ENCODE data around the gene ATXN10.
"Not testable (repeated sequence)": the region's sequence is repeated elsewhere in the genome, so short reads cannot be mapped to it uniquely, and the experiment has no call there.

The ATXN10 gene

DNA sequence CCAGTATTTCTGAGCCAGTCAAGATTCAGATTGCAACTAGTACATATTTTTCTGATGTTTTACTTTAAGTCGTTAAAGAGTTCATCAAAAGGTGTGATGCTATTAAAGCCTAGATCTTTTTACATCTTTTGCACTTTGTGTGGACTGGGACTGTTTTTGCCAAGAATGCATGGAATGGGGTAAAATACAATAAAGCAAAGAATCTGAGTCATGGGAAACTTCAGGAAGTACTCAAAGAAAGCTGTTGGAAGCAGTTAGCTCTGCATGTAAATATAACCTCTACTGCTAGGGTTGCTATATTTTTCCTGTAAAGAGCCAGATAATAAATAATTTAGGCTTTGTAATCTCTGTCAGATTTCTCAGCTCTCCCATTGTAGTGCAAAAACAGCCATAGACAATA lies 20.9 kb downstream of the ATXN10 start:
- peak in 1 of 2 experiments; percentile 89 for DNase-seq (ENCODE audit: low spot score in 2 of 2)
- no peaks in the 10 kb centered on the region for H3K9me3 ChIP-seq
- H3K4me1 ChIP-seq = peaks cover 27% of the 10 kb centered on the region
- peaks cover 19% of the 10 kb centered on the region for H3K36me3 ChIP-seq (replicated peaks)
- H3K4me3 ChIP-seq = no peak overlapping the region
- H3K27me3 ChIP-seq (ENCODE audit: low read depth) = no peaks in the 10 kb centered on the region
- in situ Hi-C loops (cut with MboI; ENCODE audit: low sequenced_read_pairs) = no loop called here

DNA sequence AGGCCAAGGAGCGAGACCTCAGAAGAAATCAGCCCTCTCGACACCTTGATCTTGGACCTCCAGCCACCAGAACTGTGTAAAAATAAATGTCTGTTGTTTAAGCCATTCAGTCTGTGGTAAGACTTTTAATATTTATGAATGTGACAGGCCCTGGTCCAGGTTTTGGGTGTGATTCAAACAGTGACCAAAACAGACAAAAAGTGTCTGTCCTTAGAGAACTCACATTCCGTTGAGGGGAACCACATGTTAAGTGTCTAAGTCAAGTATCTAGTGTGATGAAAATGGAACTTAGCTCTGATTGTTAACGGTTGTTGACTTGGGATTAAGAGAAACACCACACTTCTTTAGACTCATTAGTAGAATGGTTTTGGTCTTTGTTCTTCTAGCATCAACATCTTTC lies 22.2 kb downstream of the ATXN10 start:
- DNase-seq (ENCODE audit: low spot score in 2 of 2) = no peak

DNA sequence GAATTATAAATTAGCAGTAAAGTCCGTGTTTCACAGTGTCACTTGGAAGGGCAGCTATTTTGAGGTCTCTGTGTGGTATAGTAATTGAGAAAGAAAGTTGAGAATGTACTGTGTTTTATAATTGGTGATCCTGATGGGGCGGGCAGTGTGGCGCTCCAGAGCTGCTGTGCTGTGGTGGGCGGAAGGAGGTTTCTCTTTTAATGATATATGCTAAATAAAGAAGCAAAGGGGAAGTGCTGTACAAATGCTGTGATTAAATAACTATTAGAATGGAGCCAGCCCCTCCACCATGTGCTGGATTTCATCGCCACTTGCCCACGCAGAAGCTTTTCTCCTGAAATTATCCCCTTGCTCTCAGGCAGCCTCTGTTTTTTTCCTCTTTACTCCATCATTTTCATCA lies 24.6 kb downstream of the ATXN10 start:
- H3K36me3 ChIP-seq (replicated peaks) = peaks cover 30% of the 10 kb centered on the region
- no peak overlapping the region for H3K4me3 ChIP-seq
- no peaks in the 10 kb centered on the region for H3K27me3 ChIP-seq (ENCODE audit: low read depth)
- no peak for DNase-seq (ENCODE audit: low spot score in 2 of 2)
- in situ Hi-C loops (cut with MboI; ENCODE audit: low sequenced_read_pairs) = no loop called here
- no peaks in the 10 kb centered on the region for H3K9me3 ChIP-seq
- H3K4me1 ChIP-seq = peaks cover 24% of the 10 kb centered on the region

More for the DNA sequence above, 22.2 kb downstream of the ATXN10 start:
- Histone ChIP-seq H3K9me3 (no peaks in the 10 kb centered on the region), H3K4me1 (peaks cover 27% of the 10 kb centered on the region), H3K4me3 (no peak overlapping the region), H3K36me3 (replicated peaks) (peaks cover 19% of the 10 kb centered on the region), H3K27me3 (ENCODE audit: low read depth) (no peaks in the 10 kb centered on the region)
- in situ Hi-C loops (cut with MboI; ENCODE audit: low sequenced_read_pairs) = no loop called here

DNA sequence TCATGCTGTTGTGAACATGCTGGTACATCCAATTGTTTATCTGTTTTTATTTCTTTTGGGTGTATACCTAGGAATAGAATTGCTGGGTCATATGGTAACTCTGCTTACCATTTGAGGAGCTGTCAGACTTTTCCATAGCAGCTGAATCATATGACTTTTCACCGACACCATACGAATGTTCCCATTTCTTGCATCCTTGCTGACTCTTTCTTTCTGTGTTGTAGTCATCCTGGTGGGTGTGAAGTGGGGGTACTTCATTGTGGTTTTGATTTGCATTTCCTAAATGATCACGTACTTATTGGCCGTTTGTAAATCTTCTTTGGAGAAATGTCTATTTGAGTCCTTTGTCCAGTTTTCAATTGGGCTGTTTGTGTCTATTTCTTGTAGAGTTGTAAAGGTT lies 26.5 kb downstream of the ATXN10 start:
- DNase-seq (ENCODE audit: low spot score in 2 of 2) = no peak
- Histone ChIP-seq H3K9me3 (no peaks in the 10 kb centered on the region), H3K4me3 (no peak overlapping the region), H3K4me1 (peaks cover 7% of the 10 kb centered on the region), H3K36me3 (replicated peaks) (peaks cover 38% of the 10 kb centered on the region), H3K27me3 (ENCODE audit: low read depth) (no peaks in the 10 kb centered on the region)
- in situ Hi-C loops (cut with MboI; ENCODE audit: low sequenced_read_pairs) = no loop called here

DNA sequence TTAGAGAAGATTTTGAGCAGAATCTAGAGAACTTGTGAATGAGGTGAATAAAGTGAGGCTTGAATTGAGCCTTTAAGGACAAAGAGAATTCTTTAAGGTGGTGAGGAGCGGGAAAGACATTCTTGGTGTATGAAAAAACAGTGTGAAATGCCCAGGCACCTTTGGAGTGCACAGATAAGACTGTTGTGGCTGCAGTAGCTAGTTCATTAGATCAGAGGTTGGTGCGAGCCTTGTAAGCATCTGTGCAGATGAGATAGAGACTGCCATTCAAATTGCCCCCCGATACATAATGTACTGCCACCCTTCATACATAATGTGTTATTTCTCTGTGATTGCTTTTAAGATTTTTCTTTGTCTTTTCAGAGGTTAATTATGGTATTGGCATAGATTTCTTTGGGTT lies 31.3 kb downstream of the ATXN10 start:
- Histone ChIP-seq H3K27me3 (ENCODE audit: low read depth) (no peaks in the 10 kb centered on the region), H3K4me3 (no peak overlapping the region), H3K4me1 (no peaks in the 10 kb centered on the region; the same call in 1 of the 2 replicates), H3K9me3 (no peaks in the 10 kb centered on the region), H3K36me3 (replicated peaks) (peaks cover 48% of the 10 kb centered on the region)
- in situ Hi-C loops (cut with MboI; ENCODE audit: low sequenced_read_pairs) = no loop called here
- no peak for DNase-seq (ENCODE audit: low spot score in 2 of 2)

DNA sequence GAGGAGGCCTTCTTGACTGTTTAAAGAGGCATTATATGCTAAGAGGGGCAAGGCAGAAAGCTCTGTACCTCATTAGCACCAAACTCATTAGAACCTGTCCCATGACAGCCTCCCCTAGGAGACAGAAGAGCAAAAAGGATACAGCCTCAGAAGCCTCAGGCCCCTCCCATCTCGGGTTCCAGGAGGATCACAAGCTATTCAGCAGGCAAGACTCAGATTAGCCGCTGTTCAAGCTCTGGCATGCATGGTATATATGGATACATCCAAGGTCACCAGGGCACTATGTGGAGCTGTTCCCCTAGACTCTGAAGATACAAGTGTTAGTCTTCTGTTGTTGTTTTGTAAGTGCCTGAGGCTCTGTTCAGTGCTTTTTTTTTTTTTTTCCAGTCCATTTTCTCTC lies 32.1 kb downstream of the ATXN10 start:
- Histone ChIP-seq H3K27me3 (ENCODE audit: low read depth) (no peaks in the 10 kb centered on the region), H3K4me3 (no peak overlapping the region), H3K36me3 (replicated peaks) (peaks cover 53% of the 10 kb centered on the region), H3K4me1 (peaks cover 5% of the 10 kb centered on the region), H3K9me3 (no peaks in the 10 kb centered on the region)
- in situ Hi-C loops (cut with MboI; ENCODE audit: low sequenced_read_pairs) = no loop called here
- DNase-seq (ENCODE audit: low spot score in 2 of 2) = no peak

DNA sequence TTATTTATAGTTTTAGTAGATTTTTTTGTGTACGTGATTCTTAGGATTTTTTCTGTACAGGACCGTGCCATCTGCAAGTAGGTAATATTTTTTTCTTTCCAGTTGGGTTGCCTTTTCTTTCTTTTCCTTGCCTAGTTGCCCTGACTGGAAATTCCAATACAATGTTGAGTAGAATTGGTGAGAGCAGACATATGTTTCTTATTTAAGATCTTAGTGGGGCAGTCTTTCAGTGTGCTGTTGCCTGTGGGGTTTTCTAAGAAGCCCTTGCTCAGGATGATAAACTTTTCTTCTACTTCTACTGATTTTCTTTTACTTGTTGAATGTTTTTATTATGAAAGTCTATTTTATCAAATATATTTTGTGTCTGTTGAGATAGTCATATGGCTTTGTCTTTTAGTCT lies 33.0 kb downstream of the ATXN10 start:
- in situ Hi-C loops (cut with MboI; ENCODE audit: low sequenced_read_pairs) = no loop called here
- Histone ChIP-seq H3K4me3 (no peak overlapping the region), H3K9me3 (no peaks in the 10 kb centered on the region), H3K36me3 (replicated peaks) (peaks cover 58% of the 10 kb centered on the region), H3K4me1 (peaks cover 13% of the 10 kb centered on the region), H3K27me3 (ENCODE audit: low read depth) (no peaks in the 10 kb centered on the region)
- no peak for DNase-seq (ENCODE audit: low spot score in 2 of 2)

DNA sequence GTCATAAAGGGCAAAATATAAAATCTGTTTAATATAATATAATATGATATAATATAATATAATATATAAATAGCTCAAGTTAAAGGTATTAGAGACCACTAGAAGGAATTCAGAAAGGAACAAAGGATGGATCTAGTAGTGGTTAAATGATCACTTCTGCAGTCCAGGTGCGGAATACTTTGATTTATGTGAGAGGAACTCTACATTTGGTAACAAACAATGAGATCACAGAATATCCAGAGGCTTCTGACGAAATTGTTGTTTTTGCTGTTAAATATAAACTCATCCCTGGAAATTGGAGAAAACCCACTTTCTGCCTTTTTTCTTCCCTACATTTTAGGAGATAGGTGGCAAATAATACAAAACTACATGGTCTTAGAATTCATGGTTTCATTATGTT lies 36.0 kb downstream of the ATXN10 start:
- Histone ChIP-seq H3K27me3 (ENCODE audit: low read depth) (no peaks in the 10 kb centered on the region), H3K4me1 (peaks cover 13% of the 10 kb centered on the region), H3K4me3 (no peak overlapping the region), H3K36me3 (replicated peaks) (peaks cover 46% of the 10 kb centered on the region), H3K9me3 (no peaks in the 10 kb centered on the region)
- in situ Hi-C loops (cut with MboI; ENCODE audit: low sequenced_read_pairs) = no loop called here
- no peak for DNase-seq (ENCODE audit: low spot score in 2 of 2)

DNA sequence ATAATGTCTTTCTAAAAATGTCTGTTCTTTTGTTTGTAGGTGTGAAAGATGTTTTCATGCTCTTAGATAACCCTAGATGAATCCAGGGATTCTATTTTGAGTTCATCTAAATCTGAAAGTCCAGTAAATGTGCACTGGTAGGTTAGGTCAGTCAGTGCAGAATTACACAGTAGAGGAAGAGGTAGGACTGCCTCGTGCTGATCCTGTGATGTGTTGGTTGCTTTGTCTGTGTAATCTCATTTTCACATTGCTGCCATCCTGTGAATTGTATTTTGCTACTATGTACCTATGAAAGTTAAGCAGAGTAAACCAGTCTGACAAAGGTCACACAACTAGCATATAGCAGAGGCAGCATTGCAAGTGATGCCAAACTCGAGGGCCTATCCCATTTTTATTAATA lies 36.5 kb downstream of the ATXN10 start:
- no peaks in the 10 kb centered on the region for H3K27me3 ChIP-seq (ENCODE audit: low read depth)
- in situ Hi-C loops (cut with MboI; ENCODE audit: low sequenced_read_pairs) = no loop called here
- no peak for DNase-seq (ENCODE audit: low spot score in 2 of 2)
- H3K4me1 ChIP-seq = peaks cover 13% of the 10 kb centered on the region
- H3K4me3 ChIP-seq = no peak overlapping the region
- peaks cover 40% of the 10 kb centered on the region for H3K36me3 ChIP-seq (replicated peaks)
- H3K9me3 ChIP-seq = no peaks in the 10 kb centered on the region

DNA sequence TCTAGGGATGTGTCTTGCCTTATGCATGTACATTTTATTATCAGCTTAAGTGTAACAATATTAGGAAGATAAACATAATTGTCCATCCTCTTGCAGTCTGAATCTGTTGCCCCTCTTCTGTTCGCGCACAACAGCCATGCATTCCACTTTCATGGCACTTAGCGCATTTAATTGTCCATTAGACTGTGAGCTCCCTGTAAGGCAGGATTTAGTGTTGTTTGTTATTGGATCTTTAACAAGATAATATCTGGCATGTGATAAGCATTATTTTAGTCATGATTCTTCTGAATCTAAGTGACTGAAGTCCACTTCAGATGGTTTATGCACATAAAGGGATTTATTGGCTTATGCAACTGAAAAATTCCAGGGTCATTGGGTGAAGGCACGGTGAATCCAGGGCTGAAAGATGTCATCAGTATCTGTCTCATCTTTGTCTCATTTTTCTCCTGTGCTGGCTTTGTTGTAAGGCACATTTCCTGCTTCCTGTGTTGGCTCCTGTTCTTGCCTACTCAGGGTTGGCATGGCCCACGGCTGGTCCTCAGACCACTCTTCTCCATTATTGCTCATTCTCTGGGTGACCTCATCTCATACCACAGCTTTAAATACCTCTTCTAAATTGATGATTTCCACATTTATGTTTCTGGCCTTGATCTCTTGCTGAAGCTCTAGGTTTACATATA lies 37.6 kb downstream of the ATXN10 start:
- peaks cover 30% of the 10 kb centered on the region for H3K36me3 ChIP-seq (replicated peaks)
- H3K27me3 ChIP-seq (ENCODE audit: low read depth) = no peaks in the 10 kb centered on the region
- no peak overlapping the region for H3K4me3 ChIP-seq
- in situ Hi-C loops (cut with MboI; ENCODE audit: low sequenced_read_pairs) = no loop called here
- no peaks in the 10 kb centered on the region for H3K9me3 ChIP-seq
- DNase-seq (ENCODE audit: low spot score in 2 of 2) = peak; percentile 36 to 45
- H3K4me1 ChIP-seq = peaks cover 13% of the 10 kb centered on the region

DNA sequence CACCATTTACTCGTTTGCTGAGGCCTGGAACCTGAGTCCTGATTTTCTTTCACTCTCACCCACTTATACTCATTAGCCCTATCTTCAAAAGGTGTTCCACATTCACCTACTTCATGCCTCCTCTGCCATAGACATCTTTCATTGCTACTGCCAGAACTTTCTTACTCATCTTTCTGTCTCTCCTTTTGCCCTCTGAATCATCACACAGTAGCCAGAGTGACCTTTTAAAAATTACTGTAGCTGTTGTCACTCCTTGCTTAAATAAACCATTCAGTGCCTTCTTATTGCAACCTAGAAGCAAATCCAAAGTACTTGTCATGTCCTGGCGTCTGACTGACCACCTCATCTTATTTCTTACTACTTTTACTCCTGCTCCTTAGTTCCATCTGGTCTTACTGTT lies 38.2 kb downstream of the ATXN10 start:
- Histone ChIP-seq H3K4me1 (peaks cover 13% of the 10 kb centered on the region), H3K4me3 (no peak overlapping the region), H3K36me3 (replicated peaks) (peaks cover 25% of the 10 kb centered on the region), H3K9me3 (no peaks in the 10 kb centered on the region), H3K27me3 (ENCODE audit: low read depth) (no peaks in the 10 kb centered on the region)
- in situ Hi-C loops (cut with MboI; ENCODE audit: low sequenced_read_pairs) = no loop called here
- no peak for DNase-seq (ENCODE audit: low spot score in 2 of 2)

DNA sequence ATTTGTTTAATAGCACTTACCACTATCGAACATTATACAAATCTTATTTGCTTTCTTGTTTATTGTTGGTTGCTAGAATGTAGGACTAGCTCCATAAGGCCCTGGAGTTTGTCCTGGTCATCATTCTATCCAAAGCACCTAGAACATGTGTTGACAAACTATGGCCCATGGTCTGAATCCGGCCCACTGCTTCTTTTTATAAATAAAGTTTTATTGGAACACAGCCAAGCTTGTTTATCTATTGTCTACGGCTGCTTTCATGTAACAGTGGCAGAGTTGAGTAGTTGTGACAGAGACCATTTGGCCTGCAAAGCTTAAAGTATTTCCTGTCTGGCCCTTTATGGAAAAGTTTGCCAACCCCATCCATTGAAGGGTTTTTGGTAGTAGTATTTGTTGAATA lies 38.8 kb downstream of the ATXN10 start:
- Histone ChIP-seq H3K27me3 (ENCODE audit: low read depth) (no peaks in the 10 kb centered on the region), H3K9me3 (no peaks in the 10 kb centered on the region), H3K4me3 (no peak overlapping the region), H3K36me3 (replicated peaks) (peaks cover 25% of the 10 kb centered on the region), H3K4me1 (peaks cover 13% of the 10 kb centered on the region)
- no peak for DNase-seq (ENCODE audit: low spot score in 2 of 2)
- in situ Hi-C loops (cut with MboI; ENCODE audit: low sequenced_read_pairs) = no loop called here

DNA sequence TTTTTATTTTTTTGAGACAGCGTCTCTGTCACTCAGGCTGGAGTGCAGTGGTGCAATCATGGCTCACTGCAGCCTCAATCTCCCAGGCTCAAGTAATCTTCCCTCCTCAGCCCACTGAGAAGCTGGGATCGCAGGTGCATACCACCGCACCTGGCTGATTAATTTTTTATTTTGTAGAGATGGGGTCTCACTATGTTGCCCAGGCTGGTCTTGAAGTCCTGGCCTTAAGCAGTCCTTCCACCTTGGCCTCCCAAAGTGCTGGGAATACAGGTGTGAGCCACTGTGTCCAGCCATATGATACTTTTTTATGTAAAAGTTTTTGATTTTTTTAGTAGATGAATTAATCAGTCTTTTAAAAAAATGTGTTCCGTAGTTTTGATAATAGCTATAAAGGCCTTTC lies 42.8 kb downstream of the ATXN10 start:
- DNase-seq (ENCODE audit: low spot score in 2 of 2); H3K9me3 ChIP-seq; in situ Hi-C loops (cut with MboI; ENCODE audit: low sequenced_read_pairs); H3K27me3 ChIP-seq (ENCODE audit: low read depth); H3K4me1 ChIP-seq; H3K4me3 ChIP-seq: not testable (repeated sequence)
- peaks cover 15% of the 10 kb centered on the region for H3K36me3 ChIP-seq (replicated peaks)

DNA sequence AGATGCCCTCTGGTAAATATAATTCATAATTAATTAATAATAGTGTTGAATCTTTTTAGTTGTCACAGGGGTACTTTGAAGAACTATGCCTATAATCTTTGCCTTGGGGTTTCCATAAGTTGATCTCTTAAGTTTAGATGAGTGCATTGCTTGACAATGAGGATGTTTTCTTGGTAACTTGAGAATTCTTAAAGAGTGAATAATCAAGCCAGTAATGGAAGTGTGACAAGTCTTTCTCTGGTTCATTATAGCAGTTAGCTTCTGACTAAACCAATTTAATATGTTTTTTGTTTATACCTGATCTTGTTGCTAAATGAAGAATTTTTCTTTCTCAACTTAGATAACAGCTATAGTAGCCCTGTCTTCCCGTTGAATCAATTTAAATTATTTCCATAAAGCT lies 46.2 kb downstream of the ATXN10 start:
- Histone ChIP-seq H3K4me3 (no peak overlapping the region), H3K4me1 (no peaks in the 10 kb centered on the region), H3K27me3 (ENCODE audit: low read depth) (no peaks in the 10 kb centered on the region), H3K9me3 (no peaks in the 10 kb centered on the region), H3K36me3 (replicated peaks) (peaks cover 17% of the 10 kb centered on the region)
- in situ Hi-C loops (cut with MboI; ENCODE audit: low sequenced_read_pairs) = no loop called here
- DNase-seq (ENCODE audit: low spot score in 2 of 2) = no peak

DNA sequence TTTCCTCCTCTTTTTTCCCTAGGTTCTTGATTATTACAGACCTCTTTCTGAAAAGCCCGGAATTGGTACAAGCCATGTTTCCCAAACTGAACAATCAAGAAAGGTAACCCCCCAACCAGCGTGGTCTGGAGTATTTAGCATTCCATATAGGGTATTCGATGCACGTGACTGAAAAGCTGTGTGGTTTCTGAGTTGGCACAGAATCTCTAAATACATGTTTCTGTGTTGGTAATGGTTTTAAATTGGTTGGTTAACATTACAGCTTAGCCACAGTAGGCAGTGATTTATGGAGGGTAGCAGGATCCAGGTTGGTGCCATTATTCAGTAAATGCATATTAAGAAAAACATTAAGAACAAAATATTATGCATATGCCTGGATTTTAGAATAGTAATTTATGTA lies 46.8 kb downstream of the ATXN10 start:
- peaks cover 17% of the 10 kb centered on the region for H3K36me3 ChIP-seq (replicated peaks)
- no peaks in the 10 kb centered on the region for H3K4me1 ChIP-seq
- DNase-seq (ENCODE audit: low spot score in 2 of 2) = no peak

More for the DNA sequence above, 46.8 kb downstream of the ATXN10 start:
- no peak overlapping the region for H3K4me3 ChIP-seq
- in situ Hi-C loops (cut with MboI; ENCODE audit: low sequenced_read_pairs) = no loop called here
- no peaks in the 10 kb centered on the region for H3K9me3 ChIP-seq
- H3K27me3 ChIP-seq (ENCODE audit: low read depth) = no peaks in the 10 kb centered on the region
